GM19455 (cell line): ENCODE data around the gene NFATC4.
"Not testable (repeated sequence)": the region's sequence is repeated elsewhere in the genome, so short reads cannot be mapped to it uniquely, and the experiment has no call there.

Source experiments
- ATAC-seq: cut with Tn5 transposase; IDR thresholded peaks from one replicate; pipeline ENCODE4 v1.9.1; 2021; ENCODE audit not compliant: unreplicated experiment

NFATC4 gene

DNA sequence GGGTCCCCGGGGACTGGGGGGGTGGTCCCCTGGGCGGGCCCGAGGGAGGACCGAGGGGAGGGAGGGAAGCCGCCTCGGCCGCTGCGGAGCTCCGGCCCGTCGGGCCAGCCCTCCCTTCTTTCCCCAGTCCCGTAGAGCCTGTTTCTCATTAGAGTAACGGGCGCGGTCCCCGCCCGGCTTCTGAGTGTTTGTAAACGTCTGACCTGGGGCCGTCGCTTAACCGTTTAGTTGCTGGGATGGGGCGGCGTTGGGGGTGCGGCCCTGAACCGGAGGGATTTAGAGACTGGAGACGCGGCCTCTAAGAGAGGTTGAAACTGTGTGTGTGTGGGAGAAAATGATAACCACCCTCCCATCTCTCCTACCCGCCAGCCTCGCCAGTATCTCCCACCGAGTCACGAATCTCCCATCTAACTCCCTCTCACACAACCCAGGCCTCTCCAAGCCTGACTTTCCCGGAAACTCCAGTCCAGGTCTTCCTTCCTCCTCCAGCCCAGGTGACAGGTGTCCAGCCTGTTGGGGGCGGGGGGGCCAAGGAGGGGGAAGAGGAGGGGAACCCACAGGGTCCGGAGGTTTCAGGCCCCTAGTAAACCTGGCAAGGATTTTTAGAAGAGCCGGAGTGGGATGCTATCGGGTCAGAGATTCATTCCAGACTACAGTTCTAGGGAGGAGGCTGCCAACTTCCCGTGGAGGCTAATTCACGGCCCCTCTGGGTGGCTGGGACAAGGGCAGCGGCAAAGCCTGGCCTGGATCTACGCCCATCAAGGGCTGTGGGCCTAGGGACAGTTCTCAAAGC is 1.1 kb upstream of the NFATC4 start:
- peak; percentile 58 for ATAC-seq

DNA sequence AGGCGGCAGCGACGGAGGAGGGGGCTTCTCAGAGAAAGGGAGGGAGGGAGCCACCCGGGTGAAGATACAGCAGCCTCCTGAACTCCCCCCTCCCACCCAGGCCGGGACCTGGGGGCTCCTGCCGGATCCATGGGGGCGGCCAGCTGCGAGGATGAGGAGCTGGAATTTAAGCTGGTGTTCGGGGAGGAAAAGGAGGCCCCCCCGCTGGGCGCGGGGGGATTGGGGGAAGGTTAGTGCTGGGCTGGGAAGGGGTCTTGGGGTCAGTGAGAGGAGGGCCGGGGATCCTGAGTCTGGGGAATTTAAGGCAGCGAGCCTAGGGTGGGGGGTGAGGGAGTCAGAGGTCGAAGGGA is 203 bp downstream of the NFATC4 start:
- ATAC-seq, result no peak

DNA sequence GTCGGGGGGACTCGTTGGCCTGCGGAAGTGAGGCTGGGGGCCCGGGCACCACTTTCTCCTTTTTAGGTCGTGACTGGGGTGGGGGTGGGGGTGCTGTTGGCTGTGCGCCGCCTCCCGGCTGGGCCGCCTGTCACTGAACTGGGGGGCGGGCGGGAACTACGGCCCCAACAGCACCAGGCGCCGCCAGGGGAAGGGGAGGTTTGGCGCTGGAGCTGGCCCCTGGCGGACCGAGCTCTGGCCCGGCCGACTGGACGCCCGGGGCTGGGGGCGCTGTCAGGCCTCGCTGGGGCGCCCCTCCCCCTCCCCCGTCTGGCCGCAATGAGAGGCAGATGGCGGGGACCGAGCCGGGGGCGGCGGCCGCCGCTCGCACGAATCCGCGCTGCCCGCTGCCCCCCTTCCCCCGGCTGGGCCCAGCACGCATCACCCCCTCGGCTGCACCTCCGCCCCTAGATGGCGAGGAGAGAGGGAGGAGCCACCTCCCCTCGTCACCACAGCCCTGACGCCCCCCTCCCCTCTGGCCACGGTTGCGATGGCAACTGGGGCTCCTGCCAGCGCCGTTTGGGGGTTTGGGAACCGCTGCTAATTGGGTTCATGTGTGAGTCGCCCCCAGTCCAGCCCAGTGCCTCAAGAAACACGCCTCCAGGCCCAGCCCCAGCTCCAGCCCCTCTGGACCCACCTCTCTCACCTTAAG is 723 bp downstream of the NFATC4 start:
- no peak for ATAC-seq

DNA sequence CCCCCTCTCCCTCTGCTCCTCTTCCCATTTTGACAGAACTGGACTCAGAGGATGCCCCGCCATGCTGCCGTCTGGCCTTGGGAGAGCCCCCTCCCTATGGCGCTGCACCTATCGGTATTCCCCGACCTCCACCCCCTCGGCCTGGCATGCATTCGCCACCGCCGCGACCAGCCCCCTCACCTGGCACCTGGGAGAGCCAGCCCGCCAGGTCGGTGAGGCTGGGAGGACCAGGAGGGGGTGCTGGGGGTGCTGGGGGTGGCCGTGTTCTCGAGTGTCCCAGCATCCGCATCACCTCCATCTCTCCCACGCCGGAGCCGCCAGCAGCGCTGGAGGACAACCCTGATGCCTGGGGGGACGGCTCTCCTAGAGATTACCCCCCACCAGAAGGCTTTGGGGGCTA is 1.5 kb downstream of the NFATC4 start:
- ATAC-seq, result no peak

- no peak for ATAC-seq
Observed at GRCh38 chr14:24369907-24370687, 2.1 kb downstream of the NFATC4 start.

DNA sequence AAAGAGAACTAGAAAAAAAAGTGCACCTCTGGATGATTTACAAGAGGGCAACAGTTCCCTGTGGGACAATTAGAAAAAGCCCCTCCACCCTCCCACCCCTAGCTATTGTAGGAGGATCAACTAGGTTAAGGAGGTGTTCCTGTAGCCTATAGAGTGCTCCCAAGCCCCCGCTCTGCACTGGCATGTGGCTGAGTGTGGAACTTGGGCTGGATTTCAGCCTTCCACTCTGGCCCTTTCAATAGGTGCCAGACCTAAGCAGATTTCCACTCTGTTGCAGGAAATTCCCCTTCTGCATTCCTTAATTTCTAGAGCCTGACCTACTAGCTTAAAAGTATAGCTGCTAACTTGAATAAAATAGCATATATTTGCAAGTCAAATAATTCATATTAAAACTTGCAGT is 2.8 kb downstream of the NFATC4 start:
- ATAC-seq, result no peak

DNA sequence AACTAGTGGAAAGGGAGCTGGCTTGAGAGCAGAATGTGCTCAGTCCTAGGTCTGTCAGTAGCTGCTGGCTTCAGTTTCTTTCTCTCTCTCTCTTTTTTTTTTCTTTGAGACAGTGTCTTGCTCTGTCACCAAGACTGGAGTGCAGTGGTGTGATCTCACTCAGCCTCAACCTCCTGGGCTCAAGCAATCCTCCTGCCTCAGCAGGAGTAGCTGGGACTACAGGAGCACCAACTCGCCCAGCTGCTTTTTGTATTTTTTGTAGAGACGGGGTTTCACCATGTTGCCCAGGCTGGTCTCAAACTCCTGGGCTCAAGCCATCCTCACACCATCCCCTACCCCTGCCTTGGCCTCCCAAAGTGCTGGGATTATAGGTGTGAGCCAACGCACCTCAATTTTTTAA is 3.6 kb downstream of the NFATC4 start:
- not testable (repeated sequence) for ATAC-seq

GRCh38 chr14:24372701-24373416 is 4.9 kb downstream of the NFATC4 start:
- ATAC-seq, result no peak

- ATAC-seq, result no peak
Observed at GRCh38 chr14:24376448-24377070, 8.6 kb downstream of the NFATC4 start.

- ATAC-seq, result no peak
Observed at GRCh38 chr14:24377126-24377525, 9.1 kb downstream of the NFATC4 start.

DNA sequence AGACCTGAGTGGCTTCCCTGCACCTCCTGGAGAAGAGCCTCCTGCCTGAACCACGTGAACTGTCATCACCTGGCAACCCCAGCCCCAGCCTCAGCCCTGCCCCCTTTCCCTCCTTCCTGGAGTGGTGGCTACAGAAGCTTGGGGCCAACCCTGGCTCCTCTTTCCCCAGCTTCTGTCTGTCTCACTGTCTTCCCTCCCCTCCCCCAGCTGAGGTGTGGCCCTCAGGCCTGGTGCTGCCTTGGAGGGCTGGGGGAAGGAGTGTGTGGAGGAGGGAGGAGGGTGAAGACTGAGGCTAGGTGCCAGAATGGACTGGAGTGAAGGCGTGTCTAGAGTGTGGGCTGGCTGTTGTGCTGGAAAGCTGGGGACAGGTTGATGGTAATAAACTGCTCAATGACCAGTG is 9.7 kb downstream of the NFATC4 start:
- ATAC-seq, result no peak

GRCh38 chr14:24378327-24378726 is 10.3 kb downstream of the NFATC4 start:
- ATAC-seq, result no peak

- ATAC-seq, result no peak
Observed at GRCh38 chr14:24378981-24379906, 11.3 kb downstream of the NFATC4 start.

DNA sequence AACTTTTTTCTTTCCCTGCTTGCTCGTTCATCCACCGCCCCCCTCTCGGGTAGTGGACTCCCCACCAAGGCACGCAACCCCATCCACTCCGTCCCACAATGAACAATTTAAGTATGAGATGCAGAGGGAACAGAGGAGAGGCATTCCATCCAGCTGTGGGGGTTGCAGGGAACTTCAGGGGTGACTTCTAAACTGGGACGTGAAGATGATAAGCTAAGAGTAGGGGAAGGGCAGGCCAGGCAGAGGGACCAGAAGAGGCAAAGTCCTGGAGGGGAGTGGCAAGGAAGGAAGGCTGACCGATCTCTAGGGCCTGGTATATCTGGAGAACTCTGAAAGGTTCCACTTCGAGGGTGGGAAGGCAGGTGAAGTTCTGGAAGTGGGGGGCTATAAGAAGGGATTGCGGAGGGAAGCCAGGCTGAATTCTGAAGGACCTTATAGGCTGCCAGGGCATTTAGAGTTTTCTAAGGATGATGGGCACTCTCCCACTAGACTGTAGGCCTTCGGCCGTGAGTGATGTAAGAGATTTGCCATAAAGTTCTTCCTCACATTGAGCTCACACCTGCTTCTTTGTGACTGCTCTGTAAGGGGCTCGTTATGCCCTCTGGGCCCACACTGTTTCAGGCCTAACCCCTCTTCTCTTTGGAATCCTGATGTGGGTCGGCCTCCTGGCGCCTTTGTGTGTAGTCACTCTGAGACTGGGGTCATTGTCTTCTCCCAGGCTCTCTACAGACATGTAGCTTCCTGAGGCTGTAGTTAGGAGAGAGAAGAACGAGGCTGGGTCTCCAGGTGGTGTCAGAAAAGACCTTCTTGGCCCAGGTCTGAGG is 12.1 kb downstream of the NFATC4 start:
- ATAC-seq, result no peak

GRCh38 chr14:24381363-24382063 is 13.5 kb downstream of the NFATC4 start:
- no peak for ATAC-seq

- no peak for ATAC-seq
Observed at GRCh38 chr14:24382064-24382371, 14.0 kb downstream of the NFATC4 start.

- ATAC-seq, result no peak
Observed at GRCh38 chr14:24384169-24384568, 16.2 kb downstream of the NFATC4 start.

- no peak for ATAC-seq
Observed at GRCh38 chr14:24385524-24385923, 17.5 kb downstream of the NFATC4 start.

DNA sequence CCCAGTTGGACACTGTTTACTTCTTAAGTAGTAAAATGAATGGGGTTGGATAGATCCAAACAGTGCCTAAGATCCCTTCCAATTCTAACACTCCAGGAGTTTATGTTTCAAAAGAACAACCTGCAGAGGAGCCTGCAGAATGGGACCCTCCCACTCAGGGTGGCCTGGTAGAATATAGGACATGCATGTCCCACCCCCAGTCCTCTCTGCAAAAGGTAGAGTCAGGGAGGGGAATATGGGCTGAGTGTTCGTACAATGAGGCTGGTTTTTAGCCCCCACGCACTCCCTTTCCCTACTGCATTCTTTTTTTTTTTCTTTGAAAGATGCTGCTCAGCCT is 19.0 kb downstream of the NFATC4 start:
- ATAC-seq, result no peak
